K562 (cell line): ENCODE results near the gene MEIS2. TPM values are rescaled to one million over a fixed set of nuclear protein-coding genes. Genes with fewer than 3 reads are reported as not detected.

Experiments used
- ATAC-seq: fragments of 200-7000 bp; cut with Tn5 transposase; 3 replicates; pipeline ENCODE4 v1.9.1; 2020; ENCODE audit warnings: moderate library complexity
- BruUV-seq: library from RNA; stranded (reverse); fragments of 400-500 nt; replicated peaks from 2 replicates; lab custom pipeline; 2021; lab: Mats Ljungman, UMichigan
- CTCF ChIA-PET: fragments of 300-600 bp; formaldehyde crosslinking; extraction: SDS; loops from one replicate; lab custom pipeline; 2021; ENCODE audit warnings: low intra/inter-chr PET ratio; lab: Yijun Ruan, JAX
- POLR2A ChIA-PET: fragments of 300-600, 350-650 bp; sonication (Branson Sonifier 250); formaldehyde crosslinking; extraction: SDS; loops from one replicate; lab custom pipeline; 2021; ENCODE audit warnings: antibody characterized with exemption, inconsistent platforms; lab: Yijun Ruan, JAX
- DNase-seq, 4 experiments: peaks; one replicate each; pipeline versions ENCODE4 v3.0.0 to v3.0.0-alpha.2; 2011 to 2018; ENCODE audit warnings: low spot score in 3 of 4, mixed read lengths in 3 of 4; ENCODE audit errors: extremely low read depth in 1 of 4
- FAIRE-seq: peaks from 2 replicates; lab custom pipeline; 2011; peaks lifted over from hg19 to GRCh38; lab: Jason Lieb, UNC
- H2AFZ ChIP-seq: 2 replicates; pipeline ENCODE4 v1.6.0; 2011; ENCODE audit warnings: low read depth, low read length, control low read depth, inconsistent platforms
- H3K27ac ChIP-seq: fragments of 200-600 bp; 3 replicates; pipeline ENCODE4 v1.8.0; 2011; ENCODE audit warnings: low read depth, mild to moderate bottlenecking, control low read depth, inconsistent platforms, low read length, moderate library complexity, mixed read lengths; ENCODE audit errors: extremely low read depth
- H3K27me3 ChIP-seq, 2 experiments: fragments of 300-600 bp in 1 of 2; 2 replicates in 1 of 2; 3 replicates in 1 of 2; pipeline versions ENCODE4 v1.6.0 to v1.8.0; 2011; ENCODE audit warnings: inconsistent platforms in 2 of 2, low read length in 2 of 2, mild to moderate bottlenecking in 1 of 2, mixed read lengths in 1 of 2, moderate library complexity in 1 of 2; ENCODE audit not compliant: control insufficient read depth in 2 of 2, insufficient read depth in 2 of 2
- H3K36me3 ChIP-seq: fragments of 300-600 bp; 3 replicates; pipeline ENCODE4 v1.8.0; 2011; ENCODE audit warnings: mild to moderate bottlenecking, low read length, inconsistent platforms; ENCODE audit not compliant: control insufficient read depth, insufficient read depth
- H3K4me1 ChIP-seq, 2 experiments: fragments of 200-600 bp in 1 of 2; replicated peaks in 1 of 2; 2 replicates in 1 of 2; 3 replicates in 1 of 2; pipeline versions ENCODE4 v1.5.1 to v1.8.0; 2011; ENCODE audit warnings: inconsistent platforms in 2 of 2, low read length in 2 of 2, mild to moderate bottlenecking in 1 of 2, mixed read lengths in 1 of 2, moderate library complexity in 1 of 2; ENCODE audit not compliant: control insufficient read depth in 2 of 2, insufficient read depth in 2 of 2
- H3K4me2 ChIP-seq: 2 replicates; pipeline ENCODE4 v1.6.1; 2011; ENCODE audit warnings: low read length, control low read depth, inconsistent platforms, mixed read lengths; ENCODE audit not compliant: insufficient read depth
- H3K4me3 ChIP-seq: fragments of 200-600 bp; sonication (generic), shearing (Covaris generic); 2 replicates; pipeline ENCODE4 v1.5.1; 2016; ENCODE audit warnings: control low read depth, inconsistent platforms
- H3K79me2 ChIP-seq: fragments of 200-600 bp; 3 replicates; pipeline ENCODE4 v1.8.0; 2011; ENCODE audit warnings: low read length, inconsistent platforms; ENCODE audit not compliant: control insufficient read depth, insufficient read depth
- H3K9ac ChIP-seq, 2 experiments: 2 replicates each; pipeline versions ENCODE4 v1.6.0 to v1.6.1; 2011; ENCODE audit warnings: low read depth in 2 of 2, low read length in 2 of 2, control low read depth in 1 of 2, inconsistent platforms in 1 of 2, mild to moderate bottlenecking in 1 of 2, mixed read lengths in 1 of 2; ENCODE audit not compliant: insufficient read depth in 1 of 2
- H3K9me1 ChIP-seq: one replicate; pipeline ENCODE4 v1.6.0; 2011; ENCODE audit warnings: inconsistent platforms, mild to moderate bottlenecking, low read length, moderate library complexity; ENCODE audit not compliant: control insufficient read depth, insufficient read depth
- H3K9me3 ChIP-seq: replicated peaks from 2 replicates; pipeline ENCODE4 v1.5.1; 2011; ENCODE audit warnings: low read depth, low read length, inconsistent platforms; ENCODE audit not compliant: control insufficient read depth, insufficient read depth
- H4K20me1 ChIP-seq: replicated peaks from 2 replicates; pipeline ENCODE4 v1.6.1; 2011; ENCODE audit warnings: low read length, inconsistent platforms, mixed read lengths; ENCODE audit not compliant: control insufficient read depth, insufficient read depth
- CREBBP ChIP-seq: IDR thresholded peaks from one replicate; pipeline ENCODE4 v1.6.1; 2012; ENCODE audit warnings: low read depth, mild to moderate bottlenecking, control low read depth, inconsistent platforms, low read length
- ELF1 ChIP-seq: fragments of 200-800 bp; sonication (Bioruptor generic); IDR thresholded peaks from 2 replicates; pipeline ENCODE4 v1.6.1; 2016; ENCODE audit warnings: missing genetic modification characterization, missing compliant biosample characterization
- ELF4 ChIP-seq: fragments of 450-650 bp; formaldehyde crosslinking; IDR thresholded peaks from 2 replicates; pipeline ENCODE4 v1.4.0; 2022; ENCODE audit warnings: missing genetic modification characterization
- FOXJ3 ChIP-seq: sonication (generic); formaldehyde crosslinking; IDR thresholded peaks from 2 replicates; pipeline ENCODE4 v1.4.0; 2020; ENCODE audit warnings: mild to moderate bottlenecking, missing genetic modification reagents
- HDAC1 ChIP-seq, 2 experiments: fragments of 450-650 bp; IDR thresholded peaks; 2 replicates each; pipeline ENCODE4 v1.6.1; 2016 to 2017; ENCODE audit warnings: inconsistent platforms in 1 of 2, mild to moderate bottlenecking in 1 of 2, moderate library complexity in 1 of 2
- HDAC6 ChIP-seq: IDR thresholded peaks from 2 replicates; pipeline ENCODE4 v1.6.1; 2012; ENCODE audit warnings: low read depth, mild to moderate bottlenecking, control low read depth, inconsistent platforms, low read length, moderate library complexity
- HEY1 ChIP-seq: fragments of 250-450 bp; sonication (Bioruptor Pico); IDR thresholded peaks from 2 replicates; pipeline ENCODE4 v1.5.0; 2020; ENCODE audit warnings: mild to moderate bottlenecking, moderate library complexity, borderline replicate concordance
- HMGN3 ChIP-seq: IDR thresholded peaks from 2 replicates; pipeline ENCODE4 v1.6.1; 2011; ENCODE audit warnings: borderline replicate concordance, low read depth, mild to moderate bottlenecking, mixed read lengths, low read length; ENCODE audit not compliant: insufficient read length; ENCODE audit errors: extremely low read depth
- NUFIP1 ChIP-seq: fragments of 450-650 bp; IDR thresholded peaks from 2 replicates; pipeline ENCODE4 v1.6.1; 2018; ENCODE audit not compliant: partially characterized antibody
- RFX1 ChIP-seq: fragments of 450-650 bp; IDR thresholded peaks from 2 replicates; pipeline ENCODE4 v1.6.1; 2016; ENCODE audit warnings: mild to moderate bottlenecking, moderate library complexity
- RUNX1 ChIP-seq: sonication (generic); IDR thresholded peaks from 2 replicates; pipeline ENCODE4 v1.6.1; 2016; ENCODE audit warnings: antibody characterized with exemption, low read depth
- SMAD1 ChIP-seq: fragments of 150-350 bp; IDR thresholded peaks from 2 replicates; pipeline ENCODE4 v1.6.1; 2014; ENCODE audit warnings: low read length, low read depth; ENCODE audit not compliant: partially characterized antibody
- SMARCA4 ChIP-seq: fragments of 450-650 bp; IDR thresholded peaks from 2 replicates; pipeline ENCODE4 v1.6.1; 2016
- TRIM28 ChIP-seq: fragments of 450-650 bp; IDR thresholded peaks from 2 replicates; pipeline ENCODE4 v1.6.1; 2017
- ZBED1 ChIP-seq: IDR thresholded peaks from 2 replicates; pipeline ENCODE4 v1.6.1; 2014
- ZNF583 ChIP-seq: fragments of 250-450 bp; sonication (Bioruptor Pico); IDR thresholded peaks from 2 replicates; pipeline ENCODE4 v1.4.0; 2020
- WGBS: fragments of 100-300 bp; shearing (Covaris generic); methylation state at CpG from one replicate; pipeline ENCODE4 v1.1.6; 2016; ENCODE audit warnings: low coverage, mixed read lengths; ENCODE audit not compliant: insufficient coverage; ENCODE audit errors: missing lambda C conversion rate; 5-methylcytosine and 5-hydroxymethylcytosine counted together
- in situ Hi-C: fragments of 300-500 bp; cut with MboI; formaldehyde crosslinking; loops from 4 replicates; pipeline ENCODE4 v1.15.0; 2018; ENCODE audit warnings: inconsistent platforms, mixed read lengths
- intact Hi-C: fragments of 100-400 bp; cut with micrococcal nuclease; formaldehyde crosslinking; loops from 2 replicates; pipeline ENCODE4 v1.14.2; 2022
- polyA plus RNA-seq, 8 experiments: library from polyadenylated mRNA; depleted of rRNA in 4 of 8; stranded (reverse) in 5 of 8; unstranded in 3 of 8; fragments of >200 nt; fragmentation: Nextera tagmentation in 2 of 8; fragmentation: Illumina TruSeq in 1 of 8; extraction: Ambion mirVana in 2 of 8; extraction: Trizol in 1 of 8; gene quantifications; 2 replicates each; pipeline versions ENCODE4 v1.2.1 to v1.2.3, GENCODE V29; 2011 to 2014; ENCODE audit warnings: inconsistent platforms in 1 of 8, missing spikeins in 1 of 8
- total RNA-seq, 7 experiments: library from RNA; depleted of rRNA in 6 of 7; stranded (reverse); fragments of >200 nt in 6 of 7; fragmentation: Illumina TruSeq in 2 of 7; extraction: Trizol in 2 of 7; gene quantifications; 2 replicates each; pipeline versions ENCODE4 v1.2.1 to v1.2.3, GENCODE V29; 2011 to 2021; ENCODE audit warnings: low replicate concordance in 1 of 7
- TF ChIP-seq, protein P1 (sequence below): fragments of 450-650 bp; IDR thresholded peaks from 2 replicates; pipeline ENCODE4 v1.7.0; 2016; ENCODE audit warnings: borderline replicate concordance
- TF ChIP-seq, protein P2 (sequence below): sonication (generic); formaldehyde crosslinking; IDR thresholded peaks from 2 replicates; pipeline ENCODE4 v1.9.0; 2022; ENCODE audit warnings: mild to moderate bottlenecking, missing genetic modification reagents

Gene MEIS2
- total and polyA plus RNA-seq, 9 of the 15 experiments (the other 6 are each of a cell fraction or from before 2014, with no cell fraction given): 7.5 to 64.2 (median 22.3) TPM

- POLR2A ChIA-PET: no interaction called here
- Histone ChIP-seq H3K9me1 (no peaks in the 10 kb centered on the region), H3K27ac (no peak overlapping the region), H3K4me1 (no peaks in the 10 kb centered on the region), H4K20me1 (no peaks in the 10 kb centered on the region), H3K36me3 (no peaks in the 10 kb centered on the region), H3K79me2 (no peaks in the 10 kb centered on the region), H3K4me2 (no peak overlapping the region), H3K9me3 (no peaks in the 10 kb centered on the region), H3K4me3 (no peak overlapping the region), H2AFZ (no peak overlapping the region), H3K9ac (no peak overlapping the region), H3K27me3 (no peaks in the 10 kb centered on the region)
- in situ Hi-C loops: loop anchor here (25.0 kb wide), 1 partner anchor 1844 kb away; no protein-coding TSS in a partner anchor
- intact Hi-C loops: loop anchor here (5.0 to 10.0 kb wide), 2 partner anchors 761 to 1617 kb away; no protein-coding TSS in a partner anchor
- DNase-seq (no peak), FAIRE-seq (no peak), ATAC-seq (peak; percentile 44; the same call in 1 of the 3 replicates)
- WGBS: 0% methylated on average over 2 of the region's 2 CpGs
- CTCF ChIA-PET: interaction anchor here (0.5 kb wide), 1 partner anchor 248 kb away, joined by 3 read pairs; no protein-coding TSS in a partner anchor
- TF ChIP-seq, protein P1, sequence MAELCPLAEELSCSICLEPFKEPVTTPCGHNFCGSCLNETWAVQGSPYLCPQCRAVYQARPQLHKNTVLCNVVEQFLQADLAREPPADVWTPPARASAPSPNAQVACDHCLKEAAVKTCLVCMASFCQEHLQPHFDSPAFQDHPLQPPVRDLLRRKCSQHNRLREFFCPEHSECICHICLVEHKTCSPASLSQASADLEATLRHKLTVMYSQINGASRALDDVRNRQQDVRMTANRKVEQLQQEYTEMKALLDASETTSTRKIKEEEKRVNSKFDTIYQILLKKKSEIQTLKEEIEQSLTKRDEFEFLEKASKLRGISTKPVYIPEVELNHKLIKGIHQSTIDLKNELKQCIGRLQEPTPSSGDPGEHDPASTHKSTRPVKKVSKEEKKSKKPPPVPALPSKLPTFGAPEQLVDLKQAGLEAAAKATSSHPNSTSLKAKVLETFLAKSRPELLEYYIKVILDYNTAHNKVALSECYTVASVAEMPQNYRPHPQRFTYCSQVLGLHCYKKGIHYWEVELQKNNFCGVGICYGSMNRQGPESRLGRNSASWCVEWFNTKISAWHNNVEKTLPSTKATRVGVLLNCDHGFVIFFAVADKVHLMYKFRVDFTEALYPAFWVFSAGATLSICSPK: no peak
- TF ChIP-seq RUNX1: no peak
- no peak for TF ChIP-seq ELF4 (CRISPR knock-in tag)
- no peak for TF ChIP-seq TRIM28
- TF ChIP-seq HMGN3: no peak
- no peak for TF ChIP-seq SMARCA4
- TF ChIP-seq CREBBP: no peak
- no peak for TF ChIP-seq ZBED1
- TF ChIP-seq SMAD1: no peak
- no peak for TF ChIP-seq FOXJ3 (CRISPR knock-in tag)
- TF ChIP-seq RFX1: no peak
- TF ChIP-seq, protein P2, sequence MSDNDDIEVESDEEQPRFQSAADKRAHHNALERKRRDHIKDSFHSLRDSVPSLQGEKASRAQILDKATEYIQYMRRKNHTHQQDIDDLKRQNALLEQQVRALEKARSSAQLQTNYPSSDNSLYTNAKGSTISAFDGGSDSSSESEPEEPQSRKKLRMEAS: no peak
- TF ChIP-seq HDAC6: no peak
- no peak for TF ChIP-seq HDAC1 (IDR thresholded peaks at IDR 0.05)
- TF ChIP-seq NUFIP1: no peak
- no peak for TF ChIP-seq HEY1 (CRISPR knock-in tag)
- TF ChIP-seq ELF1 (tag): no peak
- no peak for TF ChIP-seq ZNF583
- no TSS peak for BruUV-seq
These were observed 31.3 kb upstream of the MEIS2 start for GRCh38 chr15:37131621-37132020.
